A549 (cell line): ENCODE results near the gene ACADSB. TPM values are rescaled to one million over a fixed set of nuclear protein-coding genes. Genes with fewer than 3 reads are reported as not detected.
A peak's percentile ranks its signal among the peaks of the same experiment; 100 is the strongest.

Source experiments
- ATAC-seq, 2 experiments: fragments of 200-7000 bp in 1 of 2; fragments of >200 bp in 1 of 2; cut with Nextera tagmentation in 1 of 2; cut with Tn5 transposase in 1 of 2; 3 replicates each; pipeline versions ENCODE4 v1.8.0 to v1.9.1; 2018 to 2020; ENCODE audit warnings: mild to moderate bottlenecking in 1 of 2, moderate library complexity in 1 of 2
- CTCF ChIA-PET: fragments of 300-600 bp; sonication (Branson Sonifier 250); formaldehyde crosslinking; extraction: SDS; loops from one replicate; lab custom pipeline; 2021; ENCODE audit warnings: antibody characterized with exemption, inconsistent platforms; lab: Yijun Ruan, JAX
- POLR2A ChIA-PET: fragments of 350-600 bp; formaldehyde crosslinking; extraction: SDS; loops from one replicate; lab custom pipeline; 2021; ENCODE audit warnings: antibody characterized with exemption, inconsistent platforms; lab: Yijun Ruan, JAX
- DNase-seq, 2 experiments: peaks; one replicate each; pipeline versions ENCODE4 v3.0.0 to v3.0.0-alpha.2; 2011 to 2016; ENCODE audit warnings: low read depth in 1 of 2, low spot score in 1 of 2
- FAIRE-seq: peaks from 2 replicates; lab custom pipeline; 2011; peaks lifted over from hg19 to GRCh38; lab: Jason Lieb, UNC
- H3K27ac ChIP-seq, 2 experiments: fragments of >200 bp; sonication (Bioruptor Twin); formaldehyde crosslinking; 3 replicates each; pipeline ENCODE4 v1.5.1; 2016 to 2017
- H3K4me1 ChIP-seq: fragments of >200 bp; sonication (Bioruptor Twin); formaldehyde crosslinking; 3 replicates; pipeline ENCODE4 v1.6.1; 2016
- H3K4me2 ChIP-seq: fragments of >200 bp; sonication (Bioruptor Twin); formaldehyde crosslinking; 3 replicates; pipeline ENCODE4 v1.6.1; 2016
- H3K4me3 ChIP-seq: fragments of >200 bp; sonication (Bioruptor Twin); formaldehyde crosslinking; 3 replicates; pipeline ENCODE4 v1.5.1; 2016
- H3K9me3 ChIP-seq: fragments of >200 bp; sonication (Bioruptor Twin); formaldehyde crosslinking; 3 replicates; pipeline ENCODE4 v1.6.1; 2016
- BCL3 ChIP-seq: fragments of >200 bp; sonication (Bioruptor Twin); formaldehyde crosslinking; IDR thresholded peaks from 3 replicates; pipeline ENCODE4 v1.6.1; 2016
- CHD2 ChIP-seq: fragments of 150-350 bp; IDR thresholded peaks from 2 replicates; pipeline ENCODE4 v1.6.1; 2014; ENCODE audit warnings: low read length; ENCODE audit not compliant: partially characterized antibody
- CHD4 ChIP-seq: fragments of 200-600 bp; sonication (generic); IDR thresholded peaks from 2 replicates; pipeline ENCODE4 v1.6.1; 2016; ENCODE audit warnings: antibody characterized with exemption, mild to moderate bottlenecking, borderline replicate concordance
- ELK1 ChIP-seq: fragments of 150-350 bp; IDR thresholded peaks from 2 replicates; pipeline ENCODE4 v1.6.1; 2014; ENCODE audit warnings: low read depth, mild to moderate bottlenecking, low read length
- EP300 ChIP-seq, 2 experiments: fragments of >200 bp; sonication (Bioruptor Twin); formaldehyde crosslinking; IDR thresholded peaks; 2 replicates in 1 of 2; 3 replicates in 1 of 2; pipeline ENCODE4 v1.6.1; 2016 to 2017
- ESRRA ChIP-seq: fragments of 150-350 bp; IDR thresholded peaks from 2 replicates; pipeline ENCODE4 v1.6.1; 2014; ENCODE audit warnings: mild to moderate bottlenecking, low read length, borderline replicate concordance
- GATA3 ChIP-seq: IDR thresholded peaks from 2 replicates; pipeline ENCODE4 v1.6.1; 2012; ENCODE audit warnings: borderline replicate concordance
- JUN ChIP-seq, 2 experiments: fragments of >200 bp; sonication (Bioruptor Twin); formaldehyde crosslinking; IDR thresholded peaks; 2 replicates in 1 of 2; 3 replicates in 1 of 2; pipeline ENCODE4 v1.6.1; 2016 to 2017
- JUNB ChIP-seq: fragments of >200 bp; sonication (Bioruptor Twin); formaldehyde crosslinking; IDR thresholded peaks from 2 replicates; pipeline ENCODE4 v1.6.1; 2016
- KDM1A ChIP-seq: fragments of 200-600 bp; sonication (generic); IDR thresholded peaks from 2 replicates; pipeline ENCODE4 v1.6.1; 2016; ENCODE audit warnings: low read depth, mild to moderate bottlenecking
- KDM5A ChIP-seq: fragments of 200-600 bp; sonication (generic); IDR thresholded peaks from 2 replicates; pipeline ENCODE4 v1.6.1; 2016; ENCODE audit warnings: antibody characterized with exemption, mild to moderate bottlenecking
- MAZ ChIP-seq: fragments of 150-350 bp; IDR thresholded peaks from 2 replicates; pipeline ENCODE4 v1.6.1; 2014; ENCODE audit warnings: antibody characterized with exemption, low read depth, low read length, borderline replicate concordance
- PHF8 ChIP-seq: fragments of 200-600 bp; sonication (generic); IDR thresholded peaks from 2 replicates; pipeline ENCODE4 v1.6.1; 2016; ENCODE audit warnings: low read depth, mild to moderate bottlenecking, antibody characterized with exemption, moderate library complexity, borderline replicate concordance
- POLR2A ChIP-seq: IDR thresholded peaks from 2 replicates; pipeline ENCODE4 v1.6.1; 2012; ENCODE audit warnings: mild to moderate bottlenecking, low read length
- RCOR1 ChIP-seq: fragments of 150-350 bp; IDR thresholded peaks from 2 replicates; pipeline ENCODE4 v1.6.1; 2014; ENCODE audit warnings: antibody characterized with exemption, low read length, low read depth
- RNF2 ChIP-seq: fragments of 200-600 bp; sonication (generic); IDR thresholded peaks from 2 replicates; pipeline ENCODE4 v1.6.1; 2016; ENCODE audit warnings: low read depth, mild to moderate bottlenecking, antibody characterized with exemption, moderate library complexity, borderline replicate concordance
- ZC3H11A ChIP-seq: fragments of 450-650 bp; IDR thresholded peaks from 2 replicates; pipeline ENCODE4 v1.6.1; 2014; ENCODE audit warnings: antibody characterized with exemption, mild to moderate bottlenecking
- WGBS: methylation state at CpG from one replicate; pipeline ENCODE4 v1.1.6; 2017; ENCODE audit errors: missing lambda C conversion rate; 5-methylcytosine and 5-hydroxymethylcytosine counted together
- polyA minus RNA-seq: library from RNA; depleted of rRNA, polyadenylated mRNA; stranded (reverse); fragments of >200 nt; gene quantifications from 2 replicates; pipeline ENCODE4 v1.2.3, GENCODE V29; 2011; rRNA and poly(A)+ RNA removed
- polyA plus RNA-seq, 4 experiments: library from polyadenylated mRNA; depleted of rRNA in 3 of 4; stranded (reverse); fragments of >200 nt; fragmentation: RNase III in 1 of 4; extraction: RNeasy Plus Mini Kit Qiagen cat#74134 plus additional on column Dnase treatment in 1 of 4; gene quantifications; 2 replicates in 3 of 4; 3 replicates in 1 of 4; pipeline ENCODE4 v1.2.3, GENCODE V29; 2011 to 2017
- TF ChIP-seq, protein P1 (sequence below): fragments of 200-600 bp; sonication (generic); IDR thresholded peaks from 2 replicates; pipeline ENCODE4 v1.6.1; 2016; ENCODE audit warnings: antibody characterized with exemption, mild to moderate bottlenecking, moderate library complexity
- TF ChIP-seq, protein P2 (sequence below): IDR thresholded peaks from 2 replicates; pipeline ENCODE4 v1.6.1; 2012
- TF ChIP-seq, protein P3 (sequence below): IDR thresholded peaks from 2 replicates; pipeline ENCODE4 v1.6.1; 2012; ENCODE audit warnings: low read depth, borderline replicate concordance
- TF ChIP-seq, protein P4 (sequence below): IDR thresholded peaks from 2 replicates; pipeline ENCODE4 v1.6.1; 2012

Gene ACADSB
- 16.1 and 18.5 TPM in 2 replicates for polyA plus RNA-seq (2011; rRNA removed)
- 3.7 and 3.8 TPM in 2 replicates for polyA plus RNA-seq (2012; cell fraction: cytosol; rRNA removed)
- polyA plus RNA-seq (2012; cell fraction: nucleus; rRNA removed) = 1.4 and 2.3 TPM in 2 replicates
- polyA plus RNA-seq (2017; fragmentation: RNase III; extraction: RNeasy Plus Mini Kit Qiagen cat#74134 plus additional on column Dnase treatment) = 8.5 to 9.1 TPM (median 9.0 TPM) in 3 replicates
- polyA minus RNA-seq = 3.4 and 3.5 TPM in 2 replicates

- WGBS = under 1% methylated on average over 36 of the region's 68 CpGs
- peak; percentile 97 for DNase-seq
- Histone ChIP-seq H3K9me3 (no peaks in the 10 kb centered on the region), H3K4me3 (peak within 1 kb of the TSS; percentile 85), H3K4me1 (peaks cover 9% of the 10 kb centered on the region; the same call in 2 of the 3 replicates), H3K4me2 (peak within 1 kb of the TSS; percentile 90), H3K27ac (peak within 1 kb of the TSS; percentile 84 to 93)
- peak; percentile 90 to 97 for ATAC-seq
- no peak for FAIRE-seq
- ChIA-PET POLR2A (interaction anchor here (0.6 to 2.5 kb wide), 4 partner anchors 23 to 129 kb away, joined by 3 to 27 read pairs (median 4); partner anchors contain the start of genes FAM24B and PSTK), CTCF (interaction anchor here (1.4 to 1.6 kb wide), 4 partner anchors 12 to 27 kb away, joined by 3 to 5 read pairs (median 5); no protein-coding TSS in a partner anchor)
- TF ChIP-seq ELK1 = no peak
- TF ChIP-seq, protein P1, sequence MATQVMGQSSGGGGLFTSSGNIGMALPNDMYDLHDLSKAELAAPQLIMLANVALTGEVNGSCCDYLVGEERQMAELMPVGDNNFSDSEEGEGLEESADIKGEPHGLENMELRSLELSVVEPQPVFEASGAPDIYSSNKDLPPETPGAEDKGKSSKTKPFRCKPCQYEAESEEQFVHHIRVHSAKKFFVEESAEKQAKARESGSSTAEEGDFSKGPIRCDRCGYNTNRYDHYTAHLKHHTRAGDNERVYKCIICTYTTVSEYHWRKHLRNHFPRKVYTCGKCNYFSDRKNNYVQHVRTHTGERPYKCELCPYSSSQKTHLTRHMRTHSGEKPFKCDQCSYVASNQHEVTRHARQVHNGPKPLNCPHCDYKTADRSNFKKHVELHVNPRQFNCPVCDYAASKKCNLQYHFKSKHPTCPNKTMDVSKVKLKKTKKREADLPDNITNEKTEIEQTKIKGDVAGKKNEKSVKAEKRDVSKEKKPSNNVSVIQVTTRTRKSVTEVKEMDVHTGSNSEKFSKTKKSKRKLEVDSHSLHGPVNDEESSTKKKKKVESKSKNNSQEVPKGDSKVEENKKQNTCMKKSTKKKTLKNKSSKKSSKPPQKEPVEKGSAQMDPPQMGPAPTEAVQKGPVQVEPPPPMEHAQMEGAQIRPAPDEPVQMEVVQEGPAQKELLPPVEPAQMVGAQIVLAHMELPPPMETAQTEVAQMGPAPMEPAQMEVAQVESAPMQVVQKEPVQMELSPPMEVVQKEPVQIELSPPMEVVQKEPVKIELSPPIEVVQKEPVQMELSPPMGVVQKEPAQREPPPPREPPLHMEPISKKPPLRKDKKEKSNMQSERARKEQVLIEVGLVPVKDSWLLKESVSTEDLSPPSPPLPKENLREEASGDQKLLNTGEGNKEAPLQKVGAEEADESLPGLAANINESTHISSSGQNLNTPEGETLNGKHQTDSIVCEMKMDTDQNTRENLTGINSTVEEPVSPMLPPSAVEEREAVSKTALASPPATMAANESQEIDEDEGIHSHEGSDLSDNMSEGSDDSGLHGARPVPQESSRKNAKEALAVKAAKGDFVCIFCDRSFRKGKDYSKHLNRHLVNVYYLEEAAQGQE = peak; percentile 93
- no peak for TF ChIP-seq JUNB
- TF ChIP-seq ESRRA = no peak
- no peak for TF ChIP-seq KDM1A
- 0 out of 3 replicates have a peak, but pooled peaks have one; percentile 61 for TF ChIP-seq BCL3
- no peak for TF ChIP-seq CHD4
- TF ChIP-seq, protein P2, sequence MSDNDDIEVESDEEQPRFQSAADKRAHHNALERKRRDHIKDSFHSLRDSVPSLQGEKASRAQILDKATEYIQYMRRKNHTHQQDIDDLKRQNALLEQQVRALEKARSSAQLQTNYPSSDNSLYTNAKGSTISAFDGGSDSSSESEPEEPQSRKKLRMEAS = peak; percentile 60
- TF ChIP-seq, protein P3, sequence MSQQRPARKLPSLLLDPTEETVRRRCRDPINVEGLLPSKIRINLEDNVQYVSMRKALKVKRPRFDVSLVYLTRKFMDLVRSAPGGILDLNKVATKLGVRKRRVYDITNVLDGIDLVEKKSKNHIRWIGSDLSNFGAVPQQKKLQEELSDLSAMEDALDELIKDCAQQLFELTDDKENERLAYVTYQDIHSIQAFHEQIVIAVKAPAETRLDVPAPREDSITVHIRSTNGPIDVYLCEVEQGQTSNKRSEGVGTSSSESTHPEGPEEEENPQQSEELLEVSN = peak; percentile 49
- TF ChIP-seq MAZ = peak; percentile 77; the same call in 1 of the 2 replicates
- TF ChIP-seq EP300 (IDR thresholded peaks at IDR 0.05) = no peak
- TF ChIP-seq KDM5A = peak; percentile 74
- no peak for TF ChIP-seq ZC3H11A
- peak; percentile 92; the same call in 1 of the 2 replicates for TF ChIP-seq PHF8
- peak; percentile 94 for TF ChIP-seq CHD2
- TF ChIP-seq GATA3 = peak; percentile 80
- TF ChIP-seq JUN (IDR thresholded peaks at IDR 0.05) = peak in 1 of 2 experiments; percentile 75; a peak in 3 of 5 replicates
- peak; percentile 95 for TF ChIP-seq POLR2A
- TF ChIP-seq, protein P4, sequence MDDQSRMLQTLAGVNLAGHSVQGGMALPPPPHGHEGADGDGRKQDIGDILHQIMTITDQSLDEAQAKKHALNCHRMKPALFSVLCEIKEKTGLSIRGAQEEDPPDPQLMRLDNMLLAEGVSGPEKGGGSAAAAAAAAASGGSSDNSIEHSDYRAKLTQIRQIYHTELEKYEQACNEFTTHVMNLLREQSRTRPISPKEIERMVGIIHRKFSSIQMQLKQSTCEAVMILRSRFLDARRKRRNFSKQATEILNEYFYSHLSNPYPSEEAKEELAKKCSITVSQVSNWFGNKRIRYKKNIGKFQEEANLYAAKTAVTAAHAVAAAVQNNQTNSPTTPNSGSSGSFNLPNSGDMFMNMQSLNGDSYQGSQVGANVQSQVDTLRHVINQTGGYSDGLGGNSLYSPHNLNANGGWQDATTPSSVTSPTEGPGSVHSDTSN = no peak
- no peak for TF ChIP-seq RCOR1
- TF ChIP-seq RNF2 = no peak
Measured at GRCh38 chr10:123008355-123009104, at the start of gene ACADSB, which contains the start of gene IKZF5. Gene ACADSB, plus strand, starts transcription at chr10:123009006. Its CDS starts 24 bp downstream, at chr10:123009030. Gene IKZF5, minus strand, starts transcription at chr10:123008795. Its CDS starts 10,170 bp downstream, at chr10:122998625.
